Tibial nerve (tissue), 3 donors: ENCODE measurements around the gene OPN1MW2.
"Not testable (repeated sequence)": the region's sequence is repeated elsewhere in the genome, so short reads cannot be mapped to it uniquely, and the experiment has no call there.

ENCODE experiments used
- POLR2A ChIP-seq, 2 donors: fragments of 450-650 bp; IDR thresholded peaks; one replicate each; pipeline ENCODE4 v1.6.1; 2017; ENCODE audit warnings: antibody characterized with exemption in 2 of 2, mild to moderate bottlenecking in 2 of 2, moderate library complexity in 2 of 2
- TF ChIP-seq, protein P1 (sequence below), 5 experiments: fragments of 200-600 bp in 3 of 5; fragments of 450-650 bp in 2 of 5; sonication (generic) in 3 of 5; IDR thresholded peaks; one replicate each; pipeline ENCODE4 v1.5.1; 2016 to 2019; ENCODE audit warnings: antibody characterized with exemption in 5 of 5, mild to moderate bottlenecking in 3 of 5, moderate library complexity in 2 of 5

DNA sequence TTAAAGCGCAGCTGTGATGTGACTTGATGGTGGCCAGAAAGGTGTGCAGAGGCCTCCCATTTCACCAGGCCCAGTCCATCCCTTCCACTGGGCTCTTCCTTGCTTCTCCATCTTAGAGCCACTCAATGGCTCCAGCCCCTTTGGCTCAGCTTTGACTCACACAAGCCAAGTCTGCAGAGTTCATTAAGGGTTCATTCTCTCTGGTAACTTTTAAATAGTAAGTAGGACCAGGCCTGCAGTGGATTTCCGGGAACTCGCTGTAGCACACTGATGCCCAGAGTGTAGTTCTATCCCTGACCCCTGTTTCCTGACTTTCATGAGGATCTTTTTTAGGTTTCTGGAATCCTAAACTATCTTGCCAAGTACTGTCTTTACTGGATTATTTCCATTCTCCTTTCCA, 49.7 kb downstream of the OPN1MW2 start:
- TF ChIP-seq, protein P1, sequence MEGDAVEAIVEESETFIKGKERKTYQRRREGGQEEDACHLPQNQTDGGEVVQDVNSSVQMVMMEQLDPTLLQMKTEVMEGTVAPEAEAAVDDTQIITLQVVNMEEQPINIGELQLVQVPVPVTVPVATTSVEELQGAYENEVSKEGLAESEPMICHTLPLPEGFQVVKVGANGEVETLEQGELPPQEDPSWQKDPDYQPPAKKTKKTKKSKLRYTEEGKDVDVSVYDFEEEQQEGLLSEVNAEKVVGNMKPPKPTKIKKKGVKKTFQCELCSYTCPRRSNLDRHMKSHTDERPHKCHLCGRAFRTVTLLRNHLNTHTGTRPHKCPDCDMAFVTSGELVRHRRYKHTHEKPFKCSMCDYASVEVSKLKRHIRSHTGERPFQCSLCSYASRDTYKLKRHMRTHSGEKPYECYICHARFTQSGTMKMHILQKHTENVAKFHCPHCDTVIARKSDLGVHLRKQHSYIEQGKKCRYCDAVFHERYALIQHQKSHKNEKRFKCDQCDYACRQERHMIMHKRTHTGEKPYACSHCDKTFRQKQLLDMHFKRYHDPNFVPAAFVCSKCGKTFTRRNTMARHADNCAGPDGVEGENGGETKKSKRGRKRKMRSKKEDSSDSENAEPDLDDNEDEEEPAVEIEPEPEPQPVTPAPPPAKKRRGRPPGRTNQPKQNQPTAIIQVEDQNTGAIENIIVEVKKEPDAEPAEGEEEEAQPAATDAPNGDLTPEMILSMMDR (IDR thresholded peaks at IDR 0.05): not testable (repeated sequence)
- TF ChIP-seq POLR2A (IDR thresholded peaks at IDR 0.05): not testable (repeated sequence)
